ENCODE measurements around the gene MYZAP.

GRCh38 chr15:57681011-57681410 is 89.3 kb downstream of the MYZAP start:
- TF ChIP-seq REST (IDR thresholded peaks at IDR 0.05; ENCODE audit: unreplicated experiment): no peak
- no peak for TF ChIP-seq EZH2phosphoT487 (IDR thresholded peaks at IDR 0.05; ENCODE audit: unreplicated experiment)
- TF ChIP-seq ZNF114 (CRISPR knock-in tag; IDR thresholded peaks at IDR 0.05): no peak
- TF ChIP-seq CTCF (conservative IDR thresholded peaks at IDR 0.05; ENCODE audit: low read depth in 2 of 2): no peak
- no peak for TF ChIP-seq POLR2AphosphoS5 (IDR thresholded peaks at IDR 0.05; ENCODE audit: low read depth)
